GM21360 (cell line): Measurements from ENCODE around the gene TTC28.

ENCODE experiments used
- ATAC-seq: cut with Tn5 transposase; IDR thresholded peaks from one replicate; pipeline ENCODE4 v1.9.1; 2021; ENCODE audit warnings: mild to moderate bottlenecking, moderate library complexity; ENCODE audit not compliant: unreplicated experiment

The TTC28 gene

GRCh38 chr22:28151151-28151816 is 528.4 kb downstream of the TTC28 start:
- ATAC-seq, result no peak

GRCh38 chr22:28148816-28149465 is 530.7 kb downstream of the TTC28 start:
- ATAC-seq, result no peak

- ATAC-seq, result no peak
Observed at GRCh38 chr22:28147401-28147800, 532.2 kb downstream of the TTC28 start.

- no peak for ATAC-seq
Observed at GRCh38 chr22:28146401-28147314, 533.0 kb downstream of the TTC28 start.

- no peak for ATAC-seq
Observed at GRCh38 chr22:28143961-28144745, 535.5 kb downstream of the TTC28 start.

GRCh38 chr22:28143241-28143865 is 536.3 kb downstream of the TTC28 start:
- no peak for ATAC-seq

GRCh38 chr22:28142361-28142961 is 537.2 kb downstream of the TTC28 start:
- no peak for ATAC-seq

- no peak for ATAC-seq
Observed at GRCh38 chr22:28141614-28142013, 538.0 kb downstream of the TTC28 start.

GRCh38 chr22:28139961-28140360 is 539.7 kb downstream of the TTC28 start:
- no peak for ATAC-seq

- ATAC-seq, result no peak
Observed at GRCh38 chr22:28139516-28139915, 540.1 kb downstream of the TTC28 start.

- no peak for ATAC-seq
Observed at GRCh38 chr22:28137036-28137435, 542.6 kb downstream of the TTC28 start.

GRCh38 chr22:28132466-28132865 is 547.2 kb downstream of the TTC28 start:
- no peak for ATAC-seq

- no peak for ATAC-seq
Observed at GRCh38 chr22:28129319-28129962, 550.2 kb downstream of the TTC28 start.

GRCh38 chr22:28128827-28129226 is 550.8 kb downstream of the TTC28 start:
- no peak for ATAC-seq

- no peak for ATAC-seq
Observed at GRCh38 chr22:28125799-28126198, 553.8 kb downstream of the TTC28 start.

GRCh38 chr22:28123989-28124766 is 555.5 kb downstream of the TTC28 start:
- ATAC-seq, result no peak

- no peak for ATAC-seq
Observed at GRCh38 chr22:28120691-28121592, 558.7 kb downstream of the TTC28 start.
